ENCODE measurements around the gene PAX5. TPM values are rescaled to one million over a fixed set of nuclear protein-coding genes. Genes with fewer than 3 reads are reported as not detected.

PAX5 gene
- total RNA-seq, 1 experiment from 2014 or later: 0.39 TPM

DNA sequence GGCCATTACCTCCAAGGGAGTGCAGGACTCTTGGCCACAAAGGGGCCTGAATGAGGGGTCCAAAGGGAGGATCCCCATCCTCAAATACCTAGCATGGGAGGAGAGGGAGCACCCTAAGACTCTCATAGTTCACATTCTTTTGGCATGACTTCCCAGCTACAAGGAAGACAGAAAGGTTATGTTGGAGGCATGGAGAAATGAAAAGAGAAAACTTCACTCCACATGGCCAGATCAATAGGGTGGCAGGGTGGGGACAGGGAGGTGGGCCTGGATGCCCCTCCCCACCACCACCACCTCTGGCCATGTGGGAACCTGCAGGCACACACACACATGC, 97.6 kb downstream of the PAX5 start:
- TF ChIP-seq, protein P1, sequence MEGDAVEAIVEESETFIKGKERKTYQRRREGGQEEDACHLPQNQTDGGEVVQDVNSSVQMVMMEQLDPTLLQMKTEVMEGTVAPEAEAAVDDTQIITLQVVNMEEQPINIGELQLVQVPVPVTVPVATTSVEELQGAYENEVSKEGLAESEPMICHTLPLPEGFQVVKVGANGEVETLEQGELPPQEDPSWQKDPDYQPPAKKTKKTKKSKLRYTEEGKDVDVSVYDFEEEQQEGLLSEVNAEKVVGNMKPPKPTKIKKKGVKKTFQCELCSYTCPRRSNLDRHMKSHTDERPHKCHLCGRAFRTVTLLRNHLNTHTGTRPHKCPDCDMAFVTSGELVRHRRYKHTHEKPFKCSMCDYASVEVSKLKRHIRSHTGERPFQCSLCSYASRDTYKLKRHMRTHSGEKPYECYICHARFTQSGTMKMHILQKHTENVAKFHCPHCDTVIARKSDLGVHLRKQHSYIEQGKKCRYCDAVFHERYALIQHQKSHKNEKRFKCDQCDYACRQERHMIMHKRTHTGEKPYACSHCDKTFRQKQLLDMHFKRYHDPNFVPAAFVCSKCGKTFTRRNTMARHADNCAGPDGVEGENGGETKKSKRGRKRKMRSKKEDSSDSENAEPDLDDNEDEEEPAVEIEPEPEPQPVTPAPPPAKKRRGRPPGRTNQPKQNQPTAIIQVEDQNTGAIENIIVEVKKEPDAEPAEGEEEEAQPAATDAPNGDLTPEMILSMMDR (conservative IDR thresholded peaks at IDR 0.05): no peak
- Mint-ChIP-seq H3K4me1 (peaks cover 20 to 34% of the 10 kb centered on the region in 2 experiments), H3K36me3 (ENCODE audit: insufficient read depth in 1 of 3, low read depth in 3 of 3) (peaks cover 0 to 3% (median 0%) of the 10 kb centered on the region in 3 experiments; a peak in 1 of 7 replicates), H3K27ac (no peak overlapping the region), H3K9me3 (peaks cover 3 to 8% of the 10 kb centered on the region in 2 experiments; a peak in 2 of 5 replicates), H3K4me3 (no peak overlapping the region), H3K27me3 (ENCODE audit: low read depth) (peaks cover 8% of the 10 kb centered on the region)
- H2BK12ac ChIP-seq (ENCODE audit: insufficient read length, low read depth, low read length): no peak overlapping the region
- H3K4ac ChIP-seq (ENCODE audit: low read depth, low read length): no peak overlapping the region
- H3K79me2 ChIP-seq (ENCODE audit: insufficient read depth, low read length): no peaks in the 10 kb centered on the region
- no peaks in the 10 kb centered on the region for H3K9me3 ChIP-seq (ENCODE audit: control insufficient read depth, low read depth, low read length)
- no peak overlapping the region for H3K18ac ChIP-seq (ENCODE audit: insufficient read length, low read depth, low read length)
- no peak overlapping the region for H3K9ac ChIP-seq (ENCODE audit: extremely low read depth, insufficient read length, low read length)
- H3K79me1 ChIP-seq (ENCODE audit: insufficient read depth, low read depth, low read length, poor library complexity, severe bottlenecking): no peaks in the 10 kb centered on the region
- no peak overlapping the region; the same call in 1 of the 2 replicates for H3K14ac ChIP-seq (ENCODE audit: insufficient read depth, low read length)
- no peaks in the 10 kb centered on the region for H3K23me2 ChIP-seq (ENCODE audit: insufficient read length, low read depth, low read length, poor library complexity, severe bottlenecking)
- no peak overlapping the region for H2BK20ac ChIP-seq (ENCODE audit: low read depth, low read length, poor library complexity, severe bottlenecking)
- no peak overlapping the region for H3K27ac ChIP-seq (ENCODE audit: insufficient read length, low read depth, low read length)
- no peak overlapping the region for H4K8ac ChIP-seq (replicated peaks; ENCODE audit: insufficient read length, low read depth, low read length)
- H3K23ac ChIP-seq (ENCODE audit: insufficient read length, low read depth, low read length): no peak overlapping the region
- no peak overlapping the region for H4K91ac ChIP-seq (ENCODE audit: insufficient read length, low read depth, low read length)
- H2AFZ ChIP-seq (ENCODE audit: low read length): no peak overlapping the region
- H4K5ac ChIP-seq (ENCODE audit: insufficient read length, low read depth, low read length): no peak overlapping the region
- no peak overlapping the region for H2BK5ac ChIP-seq (ENCODE audit: insufficient read length, low read length)
- DNase-seq: no peak
- H3K4me2 ChIP-seq (ENCODE audit: insufficient read depth, insufficient read length, low read length): no peak overlapping the region
- H2BK120ac ChIP-seq (ENCODE audit: low read depth, low read length, poor library complexity, severe bottlenecking): no peak overlapping the region
- H3K4me1 ChIP-seq (ENCODE audit: insufficient read depth, low read length): peaks cover 3% of the 10 kb centered on the region; the same call in 1 of the 2 replicates
- no peak overlapping the region for H3T11ph ChIP-seq (ENCODE audit: low read length)
- no peaks in the 10 kb centered on the region for H4K20me1 ChIP-seq (ENCODE audit: control insufficient read depth, insufficient read depth, insufficient read length)
- H3K56ac ChIP-seq (ENCODE audit: insufficient read length, low read depth, low read length): no peak overlapping the region
- H2BK15ac ChIP-seq (ENCODE audit: low read depth, low read length): no peak overlapping the region
- no peak overlapping the region for H2AK5ac ChIP-seq (ENCODE audit: insufficient read length, low read length)
- no peaks in the 10 kb centered on the region for H3K27me3 ChIP-seq (ENCODE audit: insufficient read depth, low read length)
